PFSK-1 (cell line): Measurements from ENCODE around the gene PTTG1IP.

ENCODE experiments used
- FOXP2 ChIP-seq: optimal IDR thresholded peaks from 2 replicates; pipeline ENCODE3; 2011; ENCODE audit warnings: borderline replicate concordance, control low read depth, inconsistent platforms; ENCODE audit not compliant: insufficient read depth; ENCODE audit errors: extremely low read length, extremely low read depth
- POLR2AphosphoS5 ChIP-seq: IDR thresholded peaks from 2 replicates; pipeline ENCODE4 v1.6.1; 2012; ENCODE audit warnings: low read depth, mild to moderate bottlenecking, control low read depth, low read length, moderate library complexity
- SIN3A ChIP-seq: IDR thresholded peaks from 2 replicates; pipeline ENCODE4 v1.6.1; 2012; ENCODE audit warnings: mild to moderate bottlenecking, low read length, moderate library complexity, borderline replicate concordance; ENCODE audit not compliant: insufficient read depth
- TAF1 ChIP-seq: IDR thresholded peaks from 2 replicates; pipeline ENCODE4 v1.6.1; 2012; ENCODE audit warnings: low read length, control low read depth, borderline replicate concordance; ENCODE audit not compliant: insufficient read depth
- TF ChIP-seq, protein P1 (sequence below), 2 experiments: IDR thresholded peaks; 2 replicates each; pipeline versions ENCODE4 v1.6.1 to v1.8.0; 2011 to 2012; ENCODE audit warnings: low read depth in 2 of 2, low read length in 2 of 2, control low read depth in 1 of 2, inconsistent platforms in 1 of 2, mild to moderate bottlenecking in 1 of 2, moderate library complexity in 1 of 2; ENCODE audit not compliant: insufficient read depth in 1 of 2

The PTTG1IP gene

GRCh38 chr21:44840771-44841170 lies 32.7 kb downstream of the PTTG1IP start:
- TF ChIP-seq, protein P1, sequence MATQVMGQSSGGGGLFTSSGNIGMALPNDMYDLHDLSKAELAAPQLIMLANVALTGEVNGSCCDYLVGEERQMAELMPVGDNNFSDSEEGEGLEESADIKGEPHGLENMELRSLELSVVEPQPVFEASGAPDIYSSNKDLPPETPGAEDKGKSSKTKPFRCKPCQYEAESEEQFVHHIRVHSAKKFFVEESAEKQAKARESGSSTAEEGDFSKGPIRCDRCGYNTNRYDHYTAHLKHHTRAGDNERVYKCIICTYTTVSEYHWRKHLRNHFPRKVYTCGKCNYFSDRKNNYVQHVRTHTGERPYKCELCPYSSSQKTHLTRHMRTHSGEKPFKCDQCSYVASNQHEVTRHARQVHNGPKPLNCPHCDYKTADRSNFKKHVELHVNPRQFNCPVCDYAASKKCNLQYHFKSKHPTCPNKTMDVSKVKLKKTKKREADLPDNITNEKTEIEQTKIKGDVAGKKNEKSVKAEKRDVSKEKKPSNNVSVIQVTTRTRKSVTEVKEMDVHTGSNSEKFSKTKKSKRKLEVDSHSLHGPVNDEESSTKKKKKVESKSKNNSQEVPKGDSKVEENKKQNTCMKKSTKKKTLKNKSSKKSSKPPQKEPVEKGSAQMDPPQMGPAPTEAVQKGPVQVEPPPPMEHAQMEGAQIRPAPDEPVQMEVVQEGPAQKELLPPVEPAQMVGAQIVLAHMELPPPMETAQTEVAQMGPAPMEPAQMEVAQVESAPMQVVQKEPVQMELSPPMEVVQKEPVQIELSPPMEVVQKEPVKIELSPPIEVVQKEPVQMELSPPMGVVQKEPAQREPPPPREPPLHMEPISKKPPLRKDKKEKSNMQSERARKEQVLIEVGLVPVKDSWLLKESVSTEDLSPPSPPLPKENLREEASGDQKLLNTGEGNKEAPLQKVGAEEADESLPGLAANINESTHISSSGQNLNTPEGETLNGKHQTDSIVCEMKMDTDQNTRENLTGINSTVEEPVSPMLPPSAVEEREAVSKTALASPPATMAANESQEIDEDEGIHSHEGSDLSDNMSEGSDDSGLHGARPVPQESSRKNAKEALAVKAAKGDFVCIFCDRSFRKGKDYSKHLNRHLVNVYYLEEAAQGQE (IDR thresholded peaks at IDR 0.05; ENCODE audit: insufficient read depth in 1 of 2, low read depth in 2 of 2, low read length in 2 of 2), result no peak
- no peak for TF ChIP-seq TAF1
- no peak for TF ChIP-seq FOXP2
- TF ChIP-seq POLR2AphosphoS5, result no peak
- TF ChIP-seq SIN3A, result no peak

GRCh38 chr21:44838951-44839350 lies 34.5 kb downstream of the PTTG1IP start:
- TF ChIP-seq SIN3A (no peak), POLR2AphosphoS5 (no peak), TAF1 (no peak), FOXP2 (no peak)
- TF ChIP-seq, protein P1 (IDR thresholded peaks at IDR 0.05; ENCODE audit: insufficient read depth in 1 of 2, low read depth in 2 of 2, low read length in 2 of 2), result no peak

- TF ChIP-seq, protein P1 (IDR thresholded peaks at IDR 0.05; ENCODE audit: insufficient read depth in 1 of 2, low read depth in 2 of 2, low read length in 2 of 2), result no peak
- TF ChIP-seq TAF1 (no peak), FOXP2 (no peak), POLR2AphosphoS5 (no peak), SIN3A (no peak)
Observed at GRCh38 chr21:44838039-44838895, 35.2 kb downstream of the PTTG1IP start.

DNA sequence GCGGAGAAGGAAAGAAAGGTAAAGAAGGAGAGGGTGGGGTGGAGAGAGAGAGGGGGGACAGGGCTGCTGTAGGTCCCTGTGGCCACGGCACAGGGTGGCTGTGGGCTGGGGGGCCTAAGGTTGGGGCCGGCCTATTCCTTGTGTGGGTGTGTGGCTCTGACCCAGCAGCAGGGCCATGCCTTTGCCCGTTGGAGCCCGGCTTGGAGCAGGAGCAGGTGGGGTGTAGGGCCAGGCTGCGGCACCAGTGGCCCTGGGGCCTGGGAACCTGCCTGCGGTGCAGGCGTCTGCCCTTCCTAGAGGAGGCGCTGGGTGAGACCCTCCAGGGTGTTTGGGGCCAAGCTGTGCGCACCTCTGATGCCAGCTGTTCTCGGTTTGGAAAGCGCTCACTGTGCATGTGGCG lies 36.0 kb downstream of the PTTG1IP start:
- no peak for TF ChIP-seq SIN3A
- TF ChIP-seq FOXP2, result no peak
- no peak for TF ChIP-seq POLR2AphosphoS5
- TF ChIP-seq, protein P1 (IDR thresholded peaks at IDR 0.05; ENCODE audit: insufficient read depth in 1 of 2, low read depth in 2 of 2, low read length in 2 of 2), result no peak
- no peak for TF ChIP-seq TAF1

- TF ChIP-seq POLR2AphosphoS5 (no peak), TAF1 (no peak), FOXP2 (no peak), SIN3A (no peak)
- TF ChIP-seq, protein P1 (IDR thresholded peaks at IDR 0.05; ENCODE audit: insufficient read depth in 1 of 2, low read depth in 2 of 2, low read length in 2 of 2), result no peak
Observed at GRCh38 chr21:44836666-44837471, 36.6 kb downstream of the PTTG1IP start.
